ENCODE data around the gene CADPS. TPM values are rescaled to one million over a fixed set of nuclear protein-coding genes. Genes with fewer than 3 reads are reported as not detected.

CADPS gene
- total RNA-seq, 1 donor, result 3.7 TPM

- DNase-seq (ENCODE audit: low read depth), result no peak
- no peak for TF ChIP-seq CTCF (IDR thresholded peaks at IDR 0.05; ENCODE audit: insufficient read depth, low read length)
- H3K4me3 ChIP-seq (ENCODE audit: low read depth, low read length), result no peak overlapping the region
These were observed 435.2 kb downstream of the CADPS start for GRCh38 chr3:62439978-62440377.

GRCh38 chr3:62439176-62439813 is 435.9 kb downstream of the CADPS start:
- no peak for DNase-seq (ENCODE audit: low read depth)
- H3K4me3 ChIP-seq (ENCODE audit: low read depth, low read length), result no peak overlapping the region
- TF ChIP-seq CTCF (IDR thresholded peaks at IDR 0.05; ENCODE audit: insufficient read depth, low read length), result no peak

- peak; percentile 0 for DNase-seq (ENCODE audit: low read depth)
- no peak for TF ChIP-seq CTCF (IDR thresholded peaks at IDR 0.05; ENCODE audit: insufficient read depth, low read length)
- H3K4me3 ChIP-seq (ENCODE audit: low read depth, low read length), result no peak overlapping the region
These were observed 438.4 kb downstream of the CADPS start for GRCh38 chr3:62436785-62437184.

- TF ChIP-seq CTCF (IDR thresholded peaks at IDR 0.05; ENCODE audit: insufficient read depth, low read length), result no peak
- no peak for DNase-seq (ENCODE audit: low read depth)
- H3K4me3 ChIP-seq (ENCODE audit: low read depth, low read length), result no peak overlapping the region
These were observed 441.8 kb downstream of the CADPS start for GRCh38 chr3:62433396-62433795.

- no peak overlapping the region for H3K4me3 ChIP-seq (ENCODE audit: low read depth, low read length)
- no peak for TF ChIP-seq CTCF (IDR thresholded peaks at IDR 0.05; ENCODE audit: insufficient read depth, low read length)
- DNase-seq (ENCODE audit: low read depth), result no peak
These were observed 454.0 kb downstream of the CADPS start for GRCh38 chr3:62421207-62421606.

- no peak for DNase-seq (ENCODE audit: low read depth)
- H3K4me3 ChIP-seq (ENCODE audit: low read depth, low read length), result no peak overlapping the region
- no peak for TF ChIP-seq CTCF (IDR thresholded peaks at IDR 0.05; ENCODE audit: insufficient read depth, low read length)
These were observed 459.1 kb downstream of the CADPS start for GRCh38 chr3:62416144-62416543.

GRCh38 chr3:62415312-62415801 is 459.9 kb downstream of the CADPS start:
- no peak for TF ChIP-seq CTCF (IDR thresholded peaks at IDR 0.05; ENCODE audit: insufficient read depth, low read length)
- no peak for DNase-seq (ENCODE audit: low read depth)
- H3K4me3 ChIP-seq (ENCODE audit: low read depth, low read length), result no peak overlapping the region

Measured in fibroblast of the aortic adventitia (primary cell).